K562 treated with DMSO at 1 percent for 24 hours (cell line): ENCODE measurements around the gene DACH2. TPM values are rescaled to one million over a fixed set of nuclear protein-coding genes. Genes with fewer than 3 reads are reported as not detected.

Source experiments
- total RNA-seq: library from RNA; unstranded; fragments of 300-600 nt; gene quantifications from 2 replicates; pipeline ENCODE4 v1.2.3, GENCODE V29; 2022; ENCODE audit warnings: low read depth; ENCODE audit not compliant: insufficient read depth

The DACH2 gene
- not detected in 2 replicates for total RNA-seq

DNA sequence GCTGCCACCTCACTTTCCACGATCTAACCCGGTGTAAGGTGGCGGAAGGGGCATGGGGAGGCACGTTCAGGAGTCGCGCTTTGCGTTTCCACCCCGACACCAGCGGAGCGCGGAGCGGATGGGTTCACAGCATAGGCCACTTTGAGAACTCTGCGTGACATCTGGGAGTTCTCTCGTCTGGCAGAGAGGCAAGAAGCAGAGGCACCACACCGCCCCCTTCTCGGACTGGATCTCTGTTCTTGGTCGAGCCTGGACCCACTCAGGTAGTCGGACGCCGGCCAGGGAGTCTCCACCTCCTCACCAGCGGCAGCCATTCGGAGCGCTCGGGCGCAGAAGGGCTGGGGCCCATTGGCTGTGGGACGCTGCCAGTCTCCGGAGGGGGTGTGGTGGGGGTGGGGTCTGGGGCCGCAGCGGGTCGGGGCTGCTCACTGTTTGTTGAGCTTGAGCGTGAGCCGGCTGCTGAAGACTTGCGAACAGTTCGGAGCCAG is at the start of gene DACH2:
Gene DACH2, plus strand, starts transcription at position 428 of the 488 bp plus-strand sequence.

Other genes with a start within 250 kb of the DACH2 start
- gene CHM, start 100.9 kb upstream of the DACH2 start, total RNA-seq: 4.2 and 6.4 TPM in 2 replicates